MCF 10A (cell line): ENCODE measurements around the gene PPAT. TPM values are rescaled to one million over a fixed set of nuclear protein-coding genes. Genes with fewer than 3 reads are reported as not detected.
A peak's percentile ranks its signal among the peaks of the same experiment; 100 is the strongest.

Experiments used
- BruUV-seq: library from RNA; stranded (reverse); fragments of 400-500 nt; replicated peaks from 2 replicates; lab custom pipeline; 2021; lab: Mats Ljungman, UMichigan
- CTCF ChIA-PET: fragments of 300-600 bp; sonication (Branson Sonifier 250); formaldehyde crosslinking; extraction: SDS; loops from one replicate; lab custom pipeline; 2021; ENCODE audit warnings: antibody characterized with exemption, inconsistent platforms; lab: Yijun Ruan, JAX
- POLR2A ChIA-PET: fragments of 300-600, 350-650 bp; sonication (Branson Sonifier 250); formaldehyde crosslinking; extraction: SDS; loops from one replicate; lab custom pipeline; 2020; ENCODE audit warnings: antibody characterized with exemption, inconsistent platforms; lab: Yijun Ruan, JAX
- DNase-seq: peaks from one replicate; pipeline ENCODE4 v3.0.0-alpha.2; 2018; ENCODE audit not compliant: unreplicated experiment
- H3K27ac Mint-ChIP-seq: one replicate; pipeline ENCODE4 v1.8.0; 2022; ENCODE audit warnings: mild to moderate bottlenecking, low read depth, mixed read lengths; ENCODE audit not compliant: unreplicated experiment
- H3K27me3 Mint-ChIP-seq: one replicate; pipeline ENCODE4 v1.8.0; 2022; ENCODE audit warnings: mixed read lengths; ENCODE audit not compliant: insufficient read depth, unreplicated experiment
- H3K36me3 Mint-ChIP-seq: one replicate; pipeline ENCODE4 v1.8.0; 2022; ENCODE audit warnings: mild to moderate bottlenecking, moderate library complexity, mixed read lengths; ENCODE audit not compliant: insufficient read depth, unreplicated experiment
- H3K4me1 Mint-ChIP-seq: one replicate; pipeline ENCODE4 v1.8.0; 2022; ENCODE audit warnings: mixed read lengths; ENCODE audit not compliant: insufficient read depth, unreplicated experiment
- H3K4me3 Mint-ChIP-seq: one replicate; pipeline ENCODE4 v1.8.0; 2022; ENCODE audit warnings: mild to moderate bottlenecking, moderate library complexity, mixed read lengths; ENCODE audit not compliant: unreplicated experiment
- H3K9me3 Mint-ChIP-seq: one replicate; pipeline ENCODE4 v1.8.0; 2022; ENCODE audit warnings: mixed read lengths; ENCODE audit not compliant: unreplicated experiment
- CTCF ChIP-seq: fragments of 200-600 bp; IDR thresholded peaks from one replicate; pipeline ENCODE4 v1.8.0; 2022; ENCODE audit warnings: antibody characterized with exemption, mild to moderate bottlenecking; ENCODE audit not compliant: unreplicated experiment
- intact Hi-C: fragments of 100-400 bp; cut with micrococcal nuclease; formaldehyde crosslinking; loops from 2 replicates; pipeline ENCODE4 v1.14.1; 2022
- total RNA-seq: library from RNA; stranded (reverse); gene quantifications from 2 replicates; pipeline ENCODE4 v1.2.3, GENCODE V29; 2022

Gene PPAT
- total RNA-seq, 1 experiment from 2014 or later, result 47.0 TPM

DNA sequence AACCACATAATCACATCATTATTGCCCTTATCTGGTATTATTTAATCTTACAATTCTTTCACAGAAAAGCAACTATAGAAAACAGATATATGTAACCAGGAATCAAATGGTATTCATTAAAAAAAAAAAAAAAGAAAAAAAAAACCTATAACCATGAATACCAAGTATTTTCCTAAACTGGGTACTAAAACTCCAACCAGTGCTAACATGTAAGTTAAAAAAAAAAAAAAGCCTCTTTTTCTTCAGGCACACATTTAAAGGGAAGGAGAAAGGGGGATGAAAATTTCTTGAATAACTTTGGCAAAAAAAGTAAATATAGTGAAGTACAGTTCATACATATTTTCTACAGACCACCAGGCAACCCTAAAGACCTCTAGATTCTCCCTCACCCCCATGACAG lies 2.1 kb downstream of the PPAT start:
- ChIA-PET POLR2A (interaction anchor here (0.6 to 8.1 kb wide), 12 partner anchors 8 to 545 kb away, joined by 3 to 131 read pairs (median 48); partner anchors contain the start of genes AASDH, CEP135, NOA1 and POLR2B), CTCF (no interaction called here)
- BruUV-seq, result no TSS peak
- Mint-ChIP-seq H3K27me3 (no peaks in the 10 kb centered on the region), H3K4me1 (peaks cover 19% of the 10 kb centered on the region), H3K4me3 (peak overlapping the region; percentile 95), H3K27ac (no peak overlapping the region), H3K36me3 (peaks cover 6% of the 10 kb centered on the region), H3K9me3 (no peaks in the 10 kb centered on the region)
- DNase-seq, result no peak
- no peak for TF ChIP-seq CTCF
- intact Hi-C loops, result no loop called here

GRCh38 chr4:56430203-56430602 lies 5.2 kb downstream of the PPAT start:
- Mint-ChIP-seq H3K4me3 (no peak overlapping the region), H3K36me3 (peaks cover 10% of the 10 kb centered on the region), H3K4me1 (peaks cover 13% of the 10 kb centered on the region), H3K9me3 (peaks cover 7% of the 10 kb centered on the region), H3K27ac (no peak overlapping the region), H3K27me3 (no peaks in the 10 kb centered on the region)
- BruUV-seq, result no TSS peak
- TF ChIP-seq CTCF, result no peak
- no peak for DNase-seq
- intact Hi-C loops, result no loop called here
- CTCF ChIA-PET, result interaction anchor here (1.0 kb wide), 1 partner anchor 410 kb away, joined by 3 read pairs; no protein-coding TSS in a partner anchor
- POLR2A ChIA-PET, result interaction anchor here (0.6 to 2.0 kb wide), 6 partner anchors 10 to 230 kb away, joined by 4 to 5 read pairs (median 4); no protein-coding TSS in a partner anchor

- no peak for DNase-seq
- ChIA-PET POLR2A (interaction anchor here (1.0 to 2.7 kb wide), 3 partner anchors 14 to 40 kb away, joined by 3 to 13 read pairs (median 11); partner anchors contain the start of gene AASDH), CTCF (interaction anchor here (0.6 kb wide), 1 partner anchor 22 kb away, joined by 6 read pairs; no protein-coding TSS in a partner anchor)
- no peak overlapping the region for H3K4me3 Mint-ChIP-seq
- no peaks in the 10 kb centered on the region for H3K27me3 Mint-ChIP-seq
- TF ChIP-seq CTCF, result no peak
- intact Hi-C loops, result loop anchor here (5.0 to 10.0 kb wide), 3 partner anchors 40 to 408 kb away; partner anchors contain the start of gene SRP72
- BruUV-seq, result no TSS peak
- H3K27ac Mint-ChIP-seq, result peak overlapping the region; percentile 27
- peaks cover 10% of the 10 kb centered on the region for H3K36me3 Mint-ChIP-seq
- H3K4me1 Mint-ChIP-seq, result peaks cover 13% of the 10 kb centered on the region
- peaks cover 7% of the 10 kb centered on the region for H3K9me3 Mint-ChIP-seq
These were observed 8.2 kb downstream of the PPAT start for GRCh38 chr4:56427179-56427578.

GRCh38 chr4:56426273-56426672 lies 9.1 kb downstream of the PPAT start:
- CTCF ChIA-PET, result interaction anchor here (0.8 to 3.7 kb wide), 7 partner anchors 9 to 998 kb away, joined by 3 to 35 read pairs (median 6); partner anchors contain the start of genes PAICS and PPAT
- no TSS peak for BruUV-seq
- Mint-ChIP-seq H3K4me1 (peaks cover 13% of the 10 kb centered on the region), H3K27ac (no peak overlapping the region), H3K4me3 (no peak overlapping the region), H3K27me3 (no peaks in the 10 kb centered on the region), H3K36me3 (peaks cover 10% of the 10 kb centered on the region), H3K9me3 (peaks cover 7% of the 10 kb centered on the region)
- POLR2A ChIA-PET, result interaction anchor here (1.0 to 2.3 kb wide), 6 partner anchors 9 to 42 kb away, joined by 3 to 21 read pairs (median 6); partner anchors contain the start of genes AASDH, PAICS and PPAT
- TF ChIP-seq CTCF, result no peak
- DNase-seq, result no peak
- intact Hi-C loops, result loop anchor here (5.0 to 10.0 kb wide), 3 partner anchors 41 to 409 kb away; partner anchors contain the start of gene SRP72
